Activated T-cell treated with anti-CD3 and anti-CD28 coated beads for 48 hours (primary cell): ENCODE measurements around the gene SPPL3.
"Not testable (repeated sequence)": the region's sequence is repeated elsewhere in the genome, so short reads cannot be mapped to it uniquely, and the experiment has no call there.

ENCODE experiments used
- DNase-seq: peaks from one replicate; pipeline ENCODE4 v3.0.0-alpha.2; 2020; ENCODE audit warnings: low read depth

Gene SPPL3, protein sequence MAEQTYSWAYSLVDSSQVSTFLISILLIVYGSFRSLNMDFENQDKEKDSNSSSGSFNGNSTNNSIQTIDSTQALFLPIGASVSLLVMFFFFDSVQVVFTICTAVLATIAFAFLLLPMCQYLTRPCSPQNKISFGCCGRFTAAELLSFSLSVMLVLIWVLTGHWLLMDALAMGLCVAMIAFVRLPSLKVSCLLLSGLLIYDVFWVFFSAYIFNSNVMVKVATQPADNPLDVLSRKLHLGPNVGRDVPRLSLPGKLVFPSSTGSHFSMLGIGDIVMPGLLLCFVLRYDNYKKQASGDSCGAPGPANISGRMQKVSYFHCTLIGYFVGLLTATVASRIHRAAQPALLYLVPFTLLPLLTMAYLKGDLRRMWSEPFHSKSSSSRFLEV

GRCh38 chr12:120904197-120904773 is at the start of gene SPPL3:
TSS of gene SPPL3 (minus strand) at chr12:120904358. CDS start at chr12:120903867, 491 bp downstream.
- peak; percentile 93 for DNase-seq

DNA sequence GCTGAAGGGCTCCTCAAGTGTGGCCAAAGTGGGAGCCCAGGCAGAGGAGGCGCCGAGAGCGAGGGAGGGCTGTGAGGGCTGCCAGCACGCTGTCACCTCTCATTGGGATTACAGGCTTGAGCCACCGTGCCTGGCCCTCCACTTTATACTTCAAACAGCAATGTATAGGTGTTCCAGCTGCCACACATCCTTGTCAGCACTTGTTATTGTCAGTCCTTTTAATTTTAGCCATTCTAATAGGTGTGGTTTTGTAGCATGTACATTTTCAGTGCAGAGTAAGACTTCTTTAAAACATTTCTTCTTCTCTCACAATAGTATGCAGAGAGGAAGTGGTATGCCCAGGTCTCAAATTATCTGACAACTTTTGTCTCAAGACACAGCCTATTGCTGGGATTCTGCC is 46.6 kb upstream of the SPPL3 start:
- no peak for DNase-seq

- DNase-seq = not testable (repeated sequence)
These were observed 46.2 kb upstream of the SPPL3 start for GRCh38 chr12:120950260-120950799.

- DNase-seq = not testable (repeated sequence)
These were observed 41.4 kb upstream of the SPPL3 start for GRCh38 chr12:120945516-120945915.

- DNase-seq = peak; percentile 59
These were observed 40.6 kb upstream of the SPPL3 start for GRCh38 chr12:120944645-120945217.

DNA sequence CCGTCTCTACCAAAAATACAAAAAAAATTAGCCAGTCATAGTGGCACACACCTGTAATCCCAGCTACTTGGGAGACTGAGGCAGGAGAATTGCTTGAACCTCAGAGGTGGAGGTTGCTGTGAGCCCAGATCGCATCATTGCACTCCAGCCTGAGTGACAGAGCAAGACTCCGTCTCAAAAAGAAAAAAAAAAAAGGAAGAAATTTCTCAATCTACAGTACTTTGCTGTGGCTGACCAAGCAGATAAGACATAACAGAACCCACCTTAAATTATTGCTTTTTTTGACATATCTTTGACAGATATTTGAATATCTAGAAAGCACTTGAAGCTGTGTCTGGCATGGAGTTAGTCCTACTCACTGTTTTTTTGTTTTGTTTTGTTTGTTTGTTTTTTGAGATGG is 39.3 kb upstream of the SPPL3 start:
- no peak for DNase-seq

DNA sequence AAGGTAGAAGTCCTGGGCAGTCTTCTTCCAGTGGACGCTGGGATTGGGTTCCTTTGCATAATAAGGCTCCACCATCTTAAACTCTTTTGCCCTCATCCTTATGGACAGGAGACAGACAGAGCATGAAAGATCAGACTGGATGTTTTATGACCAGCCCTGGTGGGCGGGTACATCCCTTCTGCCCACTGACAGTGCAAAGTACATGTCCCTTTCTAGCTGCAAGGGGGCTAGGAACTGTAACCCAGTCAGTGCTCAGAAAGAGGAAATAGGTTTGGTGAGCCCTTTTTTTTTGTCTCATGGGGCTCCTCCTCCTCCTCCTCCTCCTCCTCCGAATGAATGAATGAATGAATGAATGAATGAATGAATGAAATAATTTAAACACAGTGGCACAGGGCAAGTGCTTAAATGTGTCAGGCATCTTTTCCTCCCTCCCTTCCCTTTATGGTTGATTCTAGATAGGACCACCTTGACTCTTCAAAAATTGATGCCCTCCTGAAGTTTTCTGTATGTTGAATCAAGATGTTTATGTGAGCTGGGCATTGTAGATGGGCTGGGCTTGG is 37.8 kb upstream of the SPPL3 start:
- DNase-seq = no peak

- no peak for DNase-seq
These were observed 37.3 kb upstream of the SPPL3 start for GRCh38 chr12:120941412-120941811.

DNA sequence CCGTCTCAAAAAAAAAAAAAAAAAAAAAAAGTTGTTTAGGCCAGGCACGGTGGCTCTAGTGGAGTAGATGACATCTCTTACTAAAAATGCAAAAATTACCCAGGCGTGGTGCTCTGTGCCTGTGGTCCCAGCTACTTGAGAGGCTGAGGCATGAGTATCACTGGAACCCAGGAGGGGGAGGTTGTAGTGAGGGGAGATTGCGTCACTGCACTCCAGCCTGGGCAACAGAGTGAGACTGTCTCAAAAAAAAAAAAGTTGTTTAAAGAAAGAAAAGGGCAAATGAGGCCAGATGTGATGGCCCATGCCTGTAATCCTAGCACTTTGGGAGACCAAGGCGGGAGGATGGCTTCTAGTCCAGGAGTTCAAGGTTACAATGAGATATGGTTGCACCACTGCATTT is 36.6 kb upstream of the SPPL3 start:
- no peak for DNase-seq

DNA sequence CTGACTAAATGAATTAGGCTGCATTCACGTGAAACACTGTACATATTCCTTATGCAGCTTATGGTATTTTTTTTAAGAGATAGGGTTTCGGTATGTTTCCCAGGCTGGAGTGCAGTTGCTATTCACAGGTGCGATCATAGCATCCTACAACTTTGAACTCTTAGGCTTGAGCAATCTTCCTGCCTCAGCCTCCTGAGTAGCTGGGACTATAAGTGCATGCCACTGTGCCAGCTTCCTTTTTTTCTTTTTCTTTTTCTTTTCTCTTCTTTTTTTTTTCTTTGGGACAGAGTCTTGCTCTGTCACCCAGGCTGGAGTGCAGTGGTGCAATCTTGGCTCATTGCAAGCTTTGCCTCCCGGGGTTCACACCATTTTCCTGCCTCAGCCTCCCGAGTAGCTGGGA is 35.8 kb upstream of the SPPL3 start:
- DNase-seq = no peak

DNA sequence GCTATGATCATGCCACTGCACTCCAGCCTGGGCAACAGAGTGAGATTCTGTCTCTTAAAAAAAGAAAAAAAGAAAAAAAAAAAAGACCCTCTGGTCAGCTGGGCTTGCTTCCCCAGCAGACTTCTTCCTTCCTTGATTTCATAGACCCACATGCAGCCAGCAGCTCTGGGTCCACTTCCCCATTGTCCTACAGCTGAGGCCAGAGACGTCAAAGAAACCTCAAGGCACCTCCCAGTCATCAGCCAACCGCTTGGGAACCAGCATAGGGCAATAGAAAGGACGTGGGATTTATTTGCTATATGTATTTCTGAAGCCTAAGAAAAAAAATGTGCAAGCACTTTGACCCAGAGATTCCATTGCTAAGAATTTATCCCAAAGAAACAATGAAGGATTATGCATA is 35.4 kb upstream of the SPPL3 start:
- DNase-seq = no peak

- no peak for DNase-seq
These were observed 34.3 kb upstream of the SPPL3 start for GRCh38 chr12:120938496-120938895.

GRCh38 chr12:120936197-120936596 is 32.0 kb upstream of the SPPL3 start:
- no peak for DNase-seq

GRCh38 chr12:120933786-120934185 is 29.6 kb upstream of the SPPL3 start:
- no peak for DNase-seq

- no peak for DNase-seq
These were observed 28.9 kb upstream of the SPPL3 start for GRCh38 chr12:120932956-120933526.

DNA sequence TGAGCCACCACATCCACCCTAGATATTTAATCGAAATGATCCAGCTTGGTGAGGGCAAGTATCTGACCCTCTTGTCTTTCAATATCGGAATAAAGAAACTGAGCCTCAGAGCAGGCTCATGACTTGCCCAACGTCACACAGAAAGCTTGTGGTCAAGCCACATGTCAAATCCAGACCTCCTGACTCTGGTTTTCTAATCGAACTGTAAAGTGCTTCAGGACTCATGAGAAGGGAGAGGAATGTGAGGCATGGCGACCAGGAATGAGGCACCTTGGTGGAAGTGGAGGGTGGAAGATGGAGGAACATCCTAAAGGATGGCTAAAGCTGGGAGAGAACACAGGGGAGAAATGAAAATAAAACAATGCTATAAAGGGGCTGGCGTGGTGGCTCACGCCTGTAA is 27.9 kb upstream of the SPPL3 start:
- DNase-seq = no peak

DNA sequence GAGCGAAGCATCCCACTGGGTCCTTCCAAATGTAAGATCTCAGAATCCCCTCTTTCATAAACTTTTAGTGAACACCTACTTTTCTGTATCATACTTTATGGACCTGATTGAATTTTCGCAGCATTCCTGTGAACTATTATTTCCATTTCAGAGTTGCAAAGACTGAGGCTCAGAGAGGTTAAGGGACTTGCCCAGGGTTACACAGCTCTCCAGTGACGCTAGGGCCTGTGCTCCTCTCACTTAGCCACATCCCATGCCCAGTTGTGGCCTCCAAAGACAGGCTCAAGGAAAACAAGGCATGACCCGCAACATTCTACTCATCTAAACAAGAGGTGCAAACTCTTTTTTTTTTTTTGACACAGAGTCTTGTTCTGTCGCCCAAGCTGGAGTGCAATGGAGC is 25.9 kb upstream of the SPPL3 start:
- DNase-seq = no peak

GRCh38 chr12:120928864-120929652 is 24.9 kb upstream of the SPPL3 start:
- no peak for DNase-seq

GRCh38 chr12:120925740-120926563 is 21.8 kb upstream of the SPPL3 start:
- DNase-seq = no peak

- no peak for DNase-seq
These were observed 18.1 kb upstream of the SPPL3 start for GRCh38 chr12:120922279-120922678.

DNA sequence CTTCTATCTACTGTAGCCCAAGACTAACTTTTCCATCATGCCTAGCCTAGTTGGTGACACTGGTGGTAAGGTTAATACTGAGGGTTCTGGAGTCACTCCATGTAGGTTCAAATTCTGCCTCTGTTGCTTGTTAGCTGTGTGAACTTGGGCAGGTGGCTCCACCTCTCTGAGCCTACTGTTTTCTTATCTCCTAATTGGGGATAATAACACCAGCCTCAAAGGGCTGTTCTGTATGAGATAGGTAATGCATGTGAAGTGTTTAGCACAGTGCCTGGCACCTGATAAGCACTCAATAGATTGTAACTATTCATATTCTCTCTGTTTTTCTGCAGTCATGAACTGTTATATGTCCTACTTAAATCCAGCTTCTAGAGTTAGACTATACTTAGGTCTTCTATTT is 17.5 kb upstream of the SPPL3 start:
- DNase-seq = no peak
